Activated T-cell treated with anti-CD3 and anti-CD28 coated beads for 4 hours (primary cell): ENCODE data around the gene PHF20.
"Not testable (repeated sequence)": the region's sequence is repeated elsewhere in the genome, so short reads cannot be mapped to it uniquely, and the experiment has no call there.

Source experiments
- DNase-seq: peaks from one replicate; pipeline ENCODE4 v3.0.0-alpha.2; 2020

PHF20 gene

GRCh38 chr20:35891375-35891774 is 119.6 kb downstream of the PHF20 start:
- no peak for DNase-seq

DNA sequence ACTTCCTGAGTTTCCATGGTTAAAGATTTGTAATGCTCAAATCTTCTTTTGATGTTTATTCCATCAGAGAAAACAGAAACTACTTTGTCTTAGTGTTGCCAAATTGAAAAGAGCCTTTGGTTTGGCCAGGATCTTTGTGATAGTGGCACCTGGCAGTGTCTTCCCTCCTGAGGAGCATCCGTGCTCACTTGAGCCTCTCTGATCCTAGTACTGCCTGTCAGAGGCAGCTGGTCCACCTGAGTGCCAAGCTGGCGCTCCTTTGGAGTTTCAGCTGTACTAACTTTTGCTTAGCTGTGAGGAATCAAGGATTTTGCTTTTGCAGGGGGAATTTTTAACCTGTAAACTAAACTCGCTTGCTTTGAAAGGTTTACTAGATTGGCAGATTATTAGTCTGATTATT is 121.1 kb downstream of the PHF20 start:
- DNase-seq = no peak

GRCh38 chr20:35893942-35894341 is 122.1 kb downstream of the PHF20 start:
- DNase-seq = no peak

DNA sequence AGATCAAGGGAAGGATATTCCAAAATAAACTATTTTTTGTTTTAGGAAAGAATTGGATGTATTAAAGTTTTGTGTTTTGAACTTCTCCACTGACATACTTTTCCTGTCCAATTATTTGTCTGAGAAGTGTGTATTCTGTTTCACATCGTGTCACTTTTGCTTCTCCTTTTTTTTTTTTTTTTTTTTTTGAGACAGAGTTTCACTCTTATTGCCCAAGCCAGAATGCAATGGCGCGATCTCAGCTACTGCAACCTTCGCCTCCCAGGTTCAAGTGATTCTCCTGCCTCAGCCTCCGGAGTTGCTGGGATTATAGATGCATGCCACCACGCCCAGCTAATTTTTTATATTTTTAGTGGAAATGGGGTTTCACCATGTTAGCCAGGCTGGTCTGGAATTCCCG is 123.7 kb downstream of the PHF20 start:
- DNase-seq = not testable (repeated sequence)

- DNase-seq = no peak
Measured at GRCh38 chr20:35899064-35899463, 127.2 kb downstream of the PHF20 start.

DNA sequence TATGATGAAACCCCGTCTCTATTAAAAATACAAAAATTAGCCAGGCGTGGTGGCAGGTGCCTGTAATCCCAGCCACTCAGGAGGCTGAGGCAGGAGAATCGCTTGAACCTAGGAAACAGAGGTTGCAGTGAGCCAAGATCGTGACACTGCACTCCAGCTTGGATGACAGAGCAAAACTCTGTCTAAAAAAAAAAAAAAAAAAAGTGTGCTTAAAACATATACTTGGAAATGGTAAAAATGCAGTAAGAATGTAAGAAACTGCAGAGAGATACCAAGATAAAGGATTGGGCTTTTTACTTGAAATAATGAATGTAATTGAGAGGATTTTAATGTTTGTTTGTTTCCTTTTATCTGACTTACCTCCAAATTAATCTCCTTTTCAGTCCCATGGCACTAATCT is 129.4 kb downstream of the PHF20 start:
- not testable (repeated sequence) for DNase-seq

DNA sequence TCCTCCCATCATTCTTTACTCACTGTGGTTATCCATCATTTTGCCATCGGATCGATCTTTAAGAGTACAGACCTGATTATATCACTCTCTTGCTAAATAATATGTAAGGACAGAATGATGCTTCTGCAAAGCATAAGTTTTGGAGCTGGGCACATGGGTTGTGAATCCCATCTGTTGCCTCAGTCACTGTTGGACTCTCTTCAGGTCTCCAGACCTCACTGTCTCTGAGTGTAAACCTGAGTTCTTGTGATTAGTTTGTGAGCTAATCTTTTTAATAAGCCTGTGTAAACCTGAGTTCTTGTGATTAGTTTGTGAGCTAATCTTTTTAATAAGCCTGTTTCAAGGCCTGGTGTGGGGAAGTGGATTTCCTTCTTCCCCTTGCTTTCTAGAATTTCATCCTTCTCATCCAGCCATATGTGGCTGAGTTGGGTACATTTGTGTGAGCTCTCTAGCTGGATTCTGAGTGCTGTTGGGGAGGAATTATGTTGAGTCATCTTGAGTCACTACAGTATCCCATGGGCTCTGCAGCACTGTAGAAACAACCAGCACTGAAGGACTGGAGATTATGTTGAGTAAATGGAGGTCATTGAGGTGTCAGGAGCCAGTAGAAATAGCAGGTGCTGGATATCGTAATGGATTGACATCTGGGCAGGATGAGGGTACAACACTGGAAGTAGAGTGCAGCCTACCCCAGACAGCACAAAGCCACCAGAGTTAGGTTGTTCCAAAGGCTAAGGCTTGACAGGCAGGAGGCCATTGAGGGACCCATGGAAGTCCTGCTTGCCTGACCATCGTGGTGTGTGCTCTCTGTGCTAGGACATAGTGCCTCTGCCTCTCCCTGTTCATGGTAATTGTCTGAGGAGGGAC is 130.1 kb downstream of the PHF20 start:
- no peak for DNase-seq

- DNase-seq = no peak
Measured at GRCh38 chr20:35902545-35902941, 130.7 kb downstream of the PHF20 start.

DNA sequence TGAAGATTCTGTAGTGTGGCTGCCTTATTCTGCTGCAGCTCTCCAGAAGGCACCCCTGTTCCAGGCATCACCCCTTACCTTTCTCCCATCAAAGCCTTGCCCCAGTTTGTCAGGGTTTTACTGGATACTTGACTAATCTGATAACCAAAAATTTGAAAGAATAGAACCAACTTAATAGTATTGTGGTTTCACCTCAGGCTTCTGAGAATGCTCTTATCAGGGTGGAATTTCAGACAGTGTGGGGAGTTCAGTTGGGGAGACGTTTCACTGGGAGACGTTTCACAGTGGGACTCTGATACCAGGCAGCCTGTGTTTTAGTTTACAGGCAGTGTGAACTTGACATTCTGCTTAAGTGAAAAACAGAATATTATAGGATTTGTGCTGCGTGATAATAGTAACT is 132.0 kb downstream of the PHF20 start:
- DNase-seq = no peak

- DNase-seq = no peak
Measured at GRCh38 chr20:35904982-35905663, 133.3 kb downstream of the PHF20 start.

- DNase-seq = no peak
Measured at GRCh38 chr20:35907017-35907701, 135.3 kb downstream of the PHF20 start.

- DNase-seq = no peak
Measured at GRCh38 chr20:35908007-35908406, 136.2 kb downstream of the PHF20 start.

DNA sequence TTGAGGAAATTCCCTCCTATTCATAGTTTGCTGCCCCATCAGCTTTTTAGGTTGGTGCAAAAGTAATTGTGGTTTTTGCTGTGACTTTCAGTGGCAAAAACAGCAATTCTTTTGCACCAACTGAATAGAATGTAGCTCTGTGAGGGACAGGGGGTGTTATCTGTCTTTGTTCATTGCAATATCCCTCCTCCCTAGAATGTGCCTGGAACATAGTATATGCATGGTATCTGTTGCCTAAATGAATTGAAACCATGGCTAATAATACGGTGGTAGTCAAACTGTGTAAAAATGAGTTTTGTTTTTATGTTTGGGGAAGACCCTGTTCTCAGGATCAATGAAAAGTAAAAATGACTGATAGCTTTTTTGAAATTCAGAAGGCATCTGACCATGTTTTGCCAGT is 137.4 kb downstream of the PHF20 start:
- no peak for DNase-seq

- DNase-seq = no peak
Measured at GRCh38 chr20:35909796-35910195, 138.0 kb downstream of the PHF20 start.

- DNase-seq = no peak
Measured at GRCh38 chr20:35910254-35910653, 138.4 kb downstream of the PHF20 start.

DNA sequence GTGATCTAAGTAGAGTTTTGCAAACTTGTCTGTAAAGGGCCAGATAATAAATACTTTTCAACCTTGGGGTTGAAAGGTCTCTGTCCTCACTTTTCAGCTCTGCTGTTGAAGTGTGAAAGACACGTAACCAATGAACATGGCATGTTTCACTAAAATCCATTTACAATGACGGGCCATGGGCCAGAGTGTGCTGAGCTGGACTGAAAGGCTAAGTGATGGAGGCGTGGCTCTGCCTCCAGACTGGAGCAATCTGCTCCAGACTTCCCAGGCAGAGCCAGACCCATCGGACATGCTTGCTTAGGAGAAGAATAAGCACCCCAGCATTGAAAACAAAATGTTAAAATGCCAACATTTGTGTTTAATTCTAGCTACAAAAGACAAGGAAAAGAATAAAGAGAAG is 141.1 kb downstream of the PHF20 start:
- DNase-seq = no peak

GRCh38 chr20:35917077-35917476 is 145.3 kb downstream of the PHF20 start:
- no peak for DNase-seq

- no peak for DNase-seq
Measured at GRCh38 chr20:35918021-35918420, 146.2 kb downstream of the PHF20 start.

- no peak for DNase-seq
Measured at GRCh38 chr20:35920523-35920922, 148.7 kb downstream of the PHF20 start.

- DNase-seq = no peak
Measured at GRCh38 chr20:35929301-35929700, 157.5 kb downstream of the PHF20 start.

- DNase-seq = no peak
Measured at GRCh38 chr20:35934050-35934449, 162.2 kb downstream of the PHF20 start.

- no peak for DNase-seq
Measured at GRCh38 chr20:35939264-35939663, 167.4 kb downstream of the PHF20 start.

DNA sequence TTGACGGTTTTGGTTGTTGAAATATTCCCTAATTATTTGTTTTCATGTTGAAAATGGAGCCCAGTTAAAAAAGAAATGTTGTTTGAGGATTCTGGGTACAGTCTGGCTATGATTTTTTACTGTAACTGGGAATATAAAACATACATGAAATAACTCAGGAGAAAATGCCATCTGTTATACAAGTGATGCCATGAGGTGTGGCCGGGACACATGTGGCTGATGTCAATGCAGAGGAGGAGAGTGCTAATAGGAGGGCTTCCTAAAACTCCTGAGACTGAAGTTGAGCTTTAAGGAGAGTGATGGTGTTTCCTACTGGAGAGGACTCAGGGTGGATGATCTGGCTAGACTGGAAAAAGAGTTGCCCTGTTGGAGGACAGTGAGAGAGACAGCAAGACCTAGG is 169.8 kb downstream of the PHF20 start:
- no peak for DNase-seq

DNA sequence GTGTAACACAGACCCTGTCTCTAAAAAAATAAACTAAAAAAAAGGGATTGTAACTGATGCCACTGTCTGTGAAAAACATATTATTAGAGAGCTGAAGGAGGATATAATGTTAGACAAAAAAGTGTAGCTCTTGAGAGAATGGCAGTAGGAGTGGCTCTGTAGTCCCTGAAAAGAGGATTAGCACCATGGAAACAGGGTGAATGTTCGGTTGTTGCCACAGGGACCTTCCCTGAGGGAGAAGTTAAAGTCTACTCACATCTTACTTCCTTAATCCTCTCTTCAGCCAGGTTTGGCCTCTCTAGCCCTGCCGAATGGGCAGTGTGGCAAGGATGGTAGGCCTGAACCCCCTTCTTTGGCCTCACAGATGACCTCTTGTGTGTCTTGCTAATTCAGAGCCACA is 170.4 kb downstream of the PHF20 start:
- DNase-seq = no peak
